ENCODE data around the gene SLC22A17.

Gene SLC22A17

DNA sequence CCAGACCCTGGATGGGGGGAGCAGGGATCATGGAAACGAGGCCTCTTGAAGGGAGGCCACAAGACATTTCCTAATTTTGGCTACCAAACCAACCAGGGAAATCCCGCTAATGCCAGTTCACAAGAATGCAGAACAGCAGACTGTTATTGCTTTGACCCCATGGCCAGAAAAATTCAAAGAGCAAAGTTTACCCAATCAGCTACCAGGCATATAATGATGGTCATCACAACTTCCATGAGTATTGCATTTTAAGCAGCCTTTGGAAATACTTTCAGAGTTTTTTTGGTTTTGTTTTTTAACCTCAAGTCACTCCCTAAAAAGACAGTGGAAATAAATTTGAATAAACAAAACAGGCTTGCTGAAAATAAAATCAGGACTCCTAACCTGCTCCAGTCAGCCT is 19.8 kb upstream of the SLC22A17 start, which contains the start of gene IL25:
IL25 (plus strand) TSS at position 301 of the 400 bp plus-strand sequence.
- H3K9me2 ChIP-seq (replicated peaks; ENCODE audit: control insufficient read depth, low read length), result no peaks in the 10 kb centered on the region
- H3K4me3 ChIP-seq (ENCODE audit: low read length), result no peak within 1 kb of the TSS
- peaks cover 3% of the 10 kb centered on the region; the same call in 1 of the 2 replicates for H3K27me3 ChIP-seq (ENCODE audit: control insufficient read depth, low read length)
- H3K36me3 ChIP-seq (ENCODE audit: control insufficient read depth, low read length), result no peaks in the 10 kb centered on the region
- H3K4me2 ChIP-seq (ENCODE audit: low read length), result no peak within 1 kb of the TSS
- TF ChIP-seq, protein P1, sequence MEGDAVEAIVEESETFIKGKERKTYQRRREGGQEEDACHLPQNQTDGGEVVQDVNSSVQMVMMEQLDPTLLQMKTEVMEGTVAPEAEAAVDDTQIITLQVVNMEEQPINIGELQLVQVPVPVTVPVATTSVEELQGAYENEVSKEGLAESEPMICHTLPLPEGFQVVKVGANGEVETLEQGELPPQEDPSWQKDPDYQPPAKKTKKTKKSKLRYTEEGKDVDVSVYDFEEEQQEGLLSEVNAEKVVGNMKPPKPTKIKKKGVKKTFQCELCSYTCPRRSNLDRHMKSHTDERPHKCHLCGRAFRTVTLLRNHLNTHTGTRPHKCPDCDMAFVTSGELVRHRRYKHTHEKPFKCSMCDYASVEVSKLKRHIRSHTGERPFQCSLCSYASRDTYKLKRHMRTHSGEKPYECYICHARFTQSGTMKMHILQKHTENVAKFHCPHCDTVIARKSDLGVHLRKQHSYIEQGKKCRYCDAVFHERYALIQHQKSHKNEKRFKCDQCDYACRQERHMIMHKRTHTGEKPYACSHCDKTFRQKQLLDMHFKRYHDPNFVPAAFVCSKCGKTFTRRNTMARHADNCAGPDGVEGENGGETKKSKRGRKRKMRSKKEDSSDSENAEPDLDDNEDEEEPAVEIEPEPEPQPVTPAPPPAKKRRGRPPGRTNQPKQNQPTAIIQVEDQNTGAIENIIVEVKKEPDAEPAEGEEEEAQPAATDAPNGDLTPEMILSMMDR (IDR thresholded peaks at IDR 0.05; ENCODE audit: low read depth, low read length, poor library complexity, severe bottlenecking), result no peak
- TF ChIP-seq EZH2phosphoT487 (IDR thresholded peaks at IDR 0.05; ENCODE audit: borderline replicate concordance, low read length), result no peak
- H3F3A ChIP-seq (ENCODE audit: control insufficient read depth, insufficient read depth), result no peaks in the 10 kb centered on the region
- no peaks in the 10 kb centered on the region for H3K79me2 ChIP-seq (ENCODE audit: control insufficient read depth, low read length)
- no peaks in the 10 kb centered on the region for H3K9me3 ChIP-seq (ENCODE audit: control insufficient read depth, insufficient read depth, low read length)
- no peak within 1 kb of the TSS for H3K27ac ChIP-seq (ENCODE audit: low read depth, low read length)
- H3K4me1 ChIP-seq (ENCODE audit: control insufficient read depth, low read length), result 0 out of 2 replicates have a peak, but pooled peaks cover 5% of the 10 kb centered on the region
- no peaks in the 10 kb centered on the region for H4K20me1 ChIP-seq (ENCODE audit: control insufficient read depth, insufficient read depth, low read depth, low read length)

DNA sequence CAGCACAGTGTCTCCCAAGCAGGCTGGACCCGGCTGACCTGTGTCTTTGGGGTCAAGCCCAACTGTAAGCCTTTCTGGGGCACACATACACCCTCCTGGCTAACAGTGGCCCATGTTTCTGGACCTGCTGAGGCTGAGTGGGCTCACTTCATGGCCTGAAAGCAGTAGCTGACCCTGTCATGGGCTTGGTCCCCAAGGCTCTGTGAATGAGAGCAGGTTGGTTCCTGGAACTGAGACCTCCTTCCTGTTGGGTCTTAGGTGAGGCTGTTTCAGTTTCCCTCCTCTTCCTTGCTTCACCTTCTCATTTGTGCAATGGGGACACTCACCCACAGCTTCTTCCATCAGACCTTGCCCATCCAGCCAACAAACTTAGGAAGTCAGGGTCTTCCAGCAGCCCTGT is 19.2 kb upstream of the SLC22A17 start:
- no peaks in the 10 kb centered on the region for H3K9me3 ChIP-seq (ENCODE audit: control insufficient read depth, insufficient read depth, low read length)
- H3K4me1 ChIP-seq (ENCODE audit: control insufficient read depth, low read length), result 0 out of 2 replicates have a peak, but pooled peaks cover 5% of the 10 kb centered on the region
- H3K79me2 ChIP-seq (ENCODE audit: control insufficient read depth, low read length), result no peaks in the 10 kb centered on the region
- no peaks in the 10 kb centered on the region for H3K9me2 ChIP-seq (replicated peaks; ENCODE audit: control insufficient read depth, low read length)
- no peaks in the 10 kb centered on the region for H4K20me1 ChIP-seq (ENCODE audit: control insufficient read depth, insufficient read depth, low read depth, low read length)
- H3K27me3 ChIP-seq (ENCODE audit: control insufficient read depth, low read length), result peaks cover 3% of the 10 kb centered on the region; the same call in 1 of the 2 replicates
- no peak overlapping the region for H3K4me2 ChIP-seq (ENCODE audit: low read length)
- H3K4me3 ChIP-seq (ENCODE audit: low read length), result no peak overlapping the region
- TF ChIP-seq EZH2phosphoT487 (IDR thresholded peaks at IDR 0.05; ENCODE audit: borderline replicate concordance, low read length), result no peak
- TF ChIP-seq, protein P1 (IDR thresholded peaks at IDR 0.05; ENCODE audit: low read depth, low read length, poor library complexity, severe bottlenecking), result no peak
- no peak overlapping the region for H3K27ac ChIP-seq (ENCODE audit: low read depth, low read length)
- no peaks in the 10 kb centered on the region for H3F3A ChIP-seq (ENCODE audit: control insufficient read depth, insufficient read depth)
- H3K36me3 ChIP-seq (ENCODE audit: control insufficient read depth, low read length), result no peaks in the 10 kb centered on the region

DNA sequence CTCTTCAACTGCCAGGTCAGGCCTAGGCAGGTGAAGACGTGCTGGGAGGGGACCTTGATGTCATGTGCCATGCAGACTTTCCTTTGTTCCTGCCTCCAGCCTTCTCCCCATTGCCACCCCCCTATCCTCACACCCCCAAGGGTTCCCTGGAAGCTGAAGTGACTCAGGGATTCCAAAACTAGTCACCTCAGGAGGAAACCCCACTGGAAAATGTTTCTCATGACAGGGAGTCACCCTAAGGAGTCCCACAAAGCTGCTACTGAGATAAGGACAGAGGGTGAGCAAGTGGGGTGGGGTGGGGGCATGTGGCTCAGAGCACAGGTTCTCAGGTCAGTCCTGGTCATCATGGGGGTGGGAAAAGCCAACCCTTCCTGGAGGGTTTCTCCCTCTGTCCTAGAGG is 17.5 kb upstream of the SLC22A17 start:
- no peaks in the 10 kb centered on the region for H3K9me3 ChIP-seq (ENCODE audit: control insufficient read depth, insufficient read depth, low read length)
- peaks cover 3% of the 10 kb centered on the region; the same call in 1 of the 2 replicates for H3K27me3 ChIP-seq (ENCODE audit: control insufficient read depth, low read length)
- no peaks in the 10 kb centered on the region for H3K36me3 ChIP-seq (ENCODE audit: control insufficient read depth, low read length)
- no peak overlapping the region for H3K27ac ChIP-seq (ENCODE audit: low read depth, low read length)
- 0 out of 2 replicates have a peak, but pooled peaks cover 5% of the 10 kb centered on the region for H3K4me1 ChIP-seq (ENCODE audit: control insufficient read depth, low read length)
- H3K4me2 ChIP-seq (ENCODE audit: low read length), result no peak overlapping the region
- no peaks in the 10 kb centered on the region for H3K9me2 ChIP-seq (replicated peaks; ENCODE audit: control insufficient read depth, low read length)
- H3F3A ChIP-seq (ENCODE audit: control insufficient read depth, insufficient read depth), result no peaks in the 10 kb centered on the region
- no peaks in the 10 kb centered on the region for H4K20me1 ChIP-seq (ENCODE audit: control insufficient read depth, insufficient read depth, low read depth, low read length)
- H3K79me2 ChIP-seq (ENCODE audit: control insufficient read depth, low read length), result no peaks in the 10 kb centered on the region
- no peak for TF ChIP-seq EZH2phosphoT487 (IDR thresholded peaks at IDR 0.05; ENCODE audit: borderline replicate concordance, low read length)
- TF ChIP-seq, protein P1 (IDR thresholded peaks at IDR 0.05; ENCODE audit: low read depth, low read length, poor library complexity, severe bottlenecking), result no peak
- no peak overlapping the region for H3K4me3 ChIP-seq (ENCODE audit: low read length)
